Measurements from ENCODE around the gene OR9A2. TPM values are rescaled to one million over a fixed set of nuclear protein-coding genes. Genes with fewer than 3 reads are reported as not detected.

The OR9A2 gene
- under 1 TPM in 1 of 2 donors, not detected in 1; 0.82 TPM for total RNA-seq
- polyA plus RNA-seq = not detected
- long read RNA-seq, donor 1 = 0 reads
- long read RNA-seq, donor 2 = 0 reads
- long read RNA-seq, donor 3 = 0 reads
- long read RNA-seq, donor 4 = 0 reads
- long read RNA-seq, donor 5 = 0 reads

GRCh38 chr7:143027032-143027431, at the start of gene OR9A2:
Gene OR9A2, minus strand, starts transcription at chr7:143027132. Its CDS starts 0 bp downstream, at chr7:143027132.
- ATAC-seq (ENCODE audit: insufficient read depth, low FRiP score) (no peak), DNase-seq (no peak)
- Histone ChIP-seq H3K4me1 (ENCODE audit: control insufficient read depth in 5 of 5, insufficient read depth in 5 of 5, low read length in 5 of 5) (no peaks in the 10 kb centered on the region), H3K36me3 (ENCODE audit: control insufficient read depth in 4 of 4, insufficient read depth in 4 of 4, low read length in 4 of 4) (no peaks in the 10 kb centered on the region), H3K9me3 (ENCODE audit: control insufficient read depth in 4 of 4, insufficient read depth in 3 of 4, low read length in 3 of 4) (peaks cover 0 to under 1% (median 0%) of the 10 kb centered on the region in 4 donors), H3K27me3 (ENCODE audit: control insufficient read depth in 3 of 3, insufficient read depth in 3 of 3, low read length in 2 of 3) (peaks cover 0 to 3% (median 0%) of the 10 kb centered on the region in 3 donors), H3K4me3 (no peak within 1 kb of the TSS), H3K9ac (ENCODE audit: insufficient read depth in 1 of 2, low read length in 2 of 2) (no peak within 1 kb of the TSS), H3K27ac (ENCODE audit: low read depth in 1 of 2, low read length in 1 of 2) (no peak within 1 kb of the TSS)
- TF ChIP-seq CTCF (IDR thresholded peaks at IDR 0.05; ENCODE audit: control extremely low read depth, extremely low read depth) = no peak
- WGBS, 2 donors = 73 to 92% methylated on average over 1 of the region's 1 CpG

- H3K4me3 ChIP-seq = no peak overlapping the region
- no peak for DNase-seq
- peaks cover 0 to 4% (median 0%) of the 10 kb centered on the region in 3 donors for H3K27me3 ChIP-seq (ENCODE audit: control insufficient read depth in 3 of 3, insufficient read depth in 3 of 3, low read length in 2 of 3)
- no peak for TF ChIP-seq CTCF (IDR thresholded peaks at IDR 0.05; ENCODE audit: control extremely low read depth, extremely low read depth)
- peaks cover 0 to 7% (median 0%) of the 10 kb centered on the region in 4 donors for H3K9me3 ChIP-seq (ENCODE audit: control insufficient read depth in 4 of 4, insufficient read depth in 3 of 4, low read length in 3 of 4)
- H3K27ac ChIP-seq (ENCODE audit: low read depth in 1 of 2, low read length in 1 of 2) = no peak overlapping the region
- H3K36me3 ChIP-seq (ENCODE audit: control insufficient read depth in 4 of 4, insufficient read depth in 4 of 4, low read length in 4 of 4) = no peaks in the 10 kb centered on the region
- no peak for ATAC-seq (ENCODE audit: insufficient read depth, low FRiP score)
- H3K9ac ChIP-seq (ENCODE audit: insufficient read depth in 1 of 2, low read length in 2 of 2) = no peak overlapping the region
- H3K4me1 ChIP-seq (ENCODE audit: control insufficient read depth in 5 of 5, insufficient read depth in 5 of 5, low read length in 5 of 5) = no peaks in the 10 kb centered on the region
These were observed 47.2 kb upstream of the OR9A2 start for GRCh38 chr7:143074141-143074540.

GRCh38 chr7:143073556-143073955, 46.6 kb upstream of the OR9A2 start:
- Histone ChIP-seq H3K4me3 (no peak overlapping the region), H3K27ac (ENCODE audit: low read depth in 1 of 2, low read length in 1 of 2) (no peak overlapping the region), H3K9ac (ENCODE audit: insufficient read depth in 1 of 2, low read length in 2 of 2) (no peak overlapping the region), H3K9me3 (ENCODE audit: control insufficient read depth in 4 of 4, insufficient read depth in 3 of 4, low read length in 3 of 4) (peaks cover 0 to 7% (median 0%) of the 10 kb centered on the region in 4 donors), H3K27me3 (ENCODE audit: control insufficient read depth in 3 of 3, insufficient read depth in 3 of 3, low read length in 2 of 3) (peaks cover 0 to 4% (median 0%) of the 10 kb centered on the region in 3 donors), H3K36me3 (ENCODE audit: control insufficient read depth in 4 of 4, insufficient read depth in 4 of 4, low read length in 4 of 4) (no peaks in the 10 kb centered on the region), H3K4me1 (ENCODE audit: control insufficient read depth in 5 of 5, insufficient read depth in 5 of 5, low read length in 5 of 5) (no peaks in the 10 kb centered on the region)
- TF ChIP-seq CTCF (IDR thresholded peaks at IDR 0.05; ENCODE audit: control extremely low read depth, extremely low read depth) = no peak
- WGBS, 2 donors = 88 to 89% methylated on average over 3 of the region's 3 CpGs
- no peak for DNase-seq
- no peak for ATAC-seq (ENCODE audit: insufficient read depth, low FRiP score)
